ENCODE results near the gene SLC14A1.

GRCh38 chr18:45749918-45750689, 26.1 kb downstream of the SLC14A1 start:
- TF ChIP-seq CTCF (IDR thresholded peaks at IDR 0.05; ENCODE audit: low read depth, low read length) (no peak), POLR2A (IDR thresholded peaks at IDR 0.05; ENCODE audit: extremely low read depth, insufficient read length) (no peak)
